OCI-LY1 (cell line): ENCODE measurements around the gene MTHFD1.
A peak's percentile ranks its signal among the peaks of the same experiment; 100 is the strongest.

Experiments
- H2AFZ ChIP-seq: fragments of 200-600 bp; sonication (generic), shearing (Covaris generic); 2 replicates; pipeline ENCODE4 v1.6.0; 2014; ENCODE audit warnings: antibody characterized with exemption, mild to moderate bottlenecking, low read length
- H3F3A ChIP-seq: fragments of 200-600 bp; sonication (generic), shearing (Covaris generic); 2 replicates; pipeline ENCODE4 v1.6.0; 2014; ENCODE audit warnings: mild to moderate bottlenecking, antibody characterized with exemption, low read length, moderate library complexity; ENCODE audit not compliant: insufficient read depth
- H3K27ac ChIP-seq: fragments of 200-600 bp; sonication (generic); 2 replicates; pipeline ENCODE4 v1.5.1; 2014; ENCODE audit warnings: low read length, mixed run types, mild to moderate bottlenecking, low read depth; ENCODE audit not compliant: poor library complexity, severe bottlenecking
- H3K27me3 ChIP-seq: fragments of 200-600 bp; sonication (generic); 2 replicates; pipeline ENCODE4 v1.6.0; 2014; ENCODE audit warnings: antibody characterized with exemption, mild to moderate bottlenecking, low read length, moderate library complexity; ENCODE audit not compliant: insufficient read depth
- H3K36me3 ChIP-seq: fragments of 200-600 bp; sonication (generic); 2 replicates; pipeline ENCODE4 v1.6.1; 2014; ENCODE audit warnings: mild to moderate bottlenecking, antibody characterized with exemption, low read length, moderate library complexity, mixed read lengths; ENCODE audit not compliant: insufficient read depth
- H3K4me1 ChIP-seq: fragments of 200-600 bp; sonication (generic); 2 replicates; pipeline ENCODE4 v1.5.1; 2014; ENCODE audit warnings: mild to moderate bottlenecking, low read length, moderate library complexity; ENCODE audit not compliant: insufficient read depth, severe bottlenecking
- H3K4me2 ChIP-seq: fragments of 200-600 bp; sonication (generic), shearing (Covaris generic); 2 replicates; pipeline ENCODE4 v1.6.1; 2014; ENCODE audit warnings: low read length
- H3K4me3 ChIP-seq: fragments of 200-600 bp; sonication (generic); 2 replicates; pipeline ENCODE4 v1.5.1; 2014; ENCODE audit warnings: low read length, low read depth, mild to moderate bottlenecking, mixed read lengths; ENCODE audit not compliant: poor library complexity, severe bottlenecking
- H3K79me2 ChIP-seq: fragments of 200-600 bp; shearing (Covaris generic); 2 replicates; pipeline ENCODE4 v1.6.1; 2016; ENCODE audit warnings: mixed run types, low read length, mixed read lengths; ENCODE audit not compliant: insufficient read depth
- H3K9ac ChIP-seq: fragments of 200-600 bp; sonication (generic), shearing (Covaris generic); 2 replicates; pipeline ENCODE4 v1.6.1; 2014; ENCODE audit warnings: mild to moderate bottlenecking, low read length, mixed read lengths
- H3K9me2 ChIP-seq: fragments of 200-600 bp; sonication (generic), shearing (Covaris generic); 2 replicates; pipeline ENCODE4 v1.6.1; 2014; ENCODE audit warnings: low read depth, mild to moderate bottlenecking, low read length, mixed read lengths
- H3K9me3 ChIP-seq: fragments of 200-600 bp; shearing (Covaris generic); 2 replicates; pipeline ENCODE4 v1.6.1; 2014; ENCODE audit warnings: low read length, mixed read lengths
- H4K20me1 ChIP-seq: fragments of 200-600 bp; sonication (generic), shearing (Covaris generic); 2 replicates; pipeline ENCODE4 v1.6.0; 2016; ENCODE audit warnings: mild to moderate bottlenecking, low read length; ENCODE audit not compliant: insufficient read depth
- CTCF ChIP-seq: fragments of 200-600 bp; sonication (generic), shearing (Covaris generic); IDR thresholded peaks from 2 replicates; pipeline ENCODE4 v1.5.1; 2017; ENCODE audit warnings: mild to moderate bottlenecking, antibody characterized with exemption, low read length, moderate library complexity, mixed read lengths
- EZH2 ChIP-seq: fragments of 200-600 bp; sonication (generic), shearing (Covaris generic); IDR thresholded peaks from 2 replicates; pipeline ENCODE4 v1.8.0; 2017; ENCODE audit warnings: borderline replicate concordance, mixed run types, mild to moderate bottlenecking, antibody characterized with exemption, low read length, moderate library complexity, mixed read lengths

Gene MTHFD1

GRCh38 chr14:64508215-64508776 lies 120.1 kb downstream of the MTHFD1 start:
- no peaks in the 10 kb centered on the region for H4K20me1 ChIP-seq
- H3K9me2 ChIP-seq = no peaks in the 10 kb centered on the region
- peaks cover 15% of the 10 kb centered on the region; the same call in 1 of the 2 replicates for H3K36me3 ChIP-seq
- H3K4me1 ChIP-seq = peaks cover 58% of the 10 kb centered on the region
- peaks cover 79% of the 10 kb centered on the region for H3K79me2 ChIP-seq
- H2AFZ ChIP-seq = no peak overlapping the region
- no peak for TF ChIP-seq EZH2
- no peak for TF ChIP-seq CTCF
- H3K27ac ChIP-seq = peak overlapping the region; percentile 96
- no peaks in the 10 kb centered on the region for H3K9me3 ChIP-seq
- peak overlapping the region; percentile 95; the same call in 1 of the 2 replicates for H3K9ac ChIP-seq
- H3F3A ChIP-seq = peaks cover 9% of the 10 kb centered on the region; the same call in 1 of the 2 replicates
- no peaks in the 10 kb centered on the region for H3K27me3 ChIP-seq
- H3K4me3 ChIP-seq = peak overlapping the region; percentile 86
- H3K4me2 ChIP-seq = peak overlapping the region; percentile 75

- TF ChIP-seq EZH2 = no peak
- no peak for TF ChIP-seq CTCF
- Histone ChIP-seq H3K9me2 (no peaks in the 10 kb centered on the region), H2AFZ (no peak overlapping the region), H3K4me1 (peaks cover 58% of the 10 kb centered on the region), H3K36me3 (peaks cover 15% of the 10 kb centered on the region; the same call in 1 of the 2 replicates), H3K4me2 (peak overlapping the region; percentile 75), H3K27me3 (no peaks in the 10 kb centered on the region), H4K20me1 (no peaks in the 10 kb centered on the region), H3K27ac (peak overlapping the region; percentile 96), H3K9me3 (no peaks in the 10 kb centered on the region), H3K4me3 (peak overlapping the region; percentile 86), H3K9ac (peak overlapping the region; percentile 32; the same call in 1 of the 2 replicates), H3K79me2 (peaks cover 86% of the 10 kb centered on the region), H3F3A (peaks cover 9% of the 10 kb centered on the region; the same call in 1 of the 2 replicates)
These were observed 120.9 kb downstream of the MTHFD1 start for GRCh38 chr14:64509036-64509435.
